Uterus (tissue), 4 donors: Measurements from ENCODE around the gene PBX1. TPM values are rescaled to one million over a fixed set of nuclear protein-coding genes. Genes with fewer than 3 reads are reported as not detected.

Source experiments
- DNase-seq, 2 donors: peaks; one replicate each; pipeline ENCODE4 v3.0.0-alpha.2; 2019 to 2020
- H3K27ac ChIP-seq, 2 donors: fragments of 200-600 bp; sonication (generic); 1 replicate in 1 of 2; 2 replicates in 1 of 2; pipeline ENCODE4 v1.5.1; 2016 to 2018
- H3K27me3 ChIP-seq, 2 donors: fragments of 200-600 bp; sonication (generic); one replicate each; pipeline ENCODE4 v1.5.1; 2018 to 2019; ENCODE audit warnings: control low read depth in 1 of 2
- H3K36me3 ChIP-seq, 2 donors: fragments of 200-600 bp; sonication (generic); one replicate each; pipeline ENCODE4 v1.5.1; 2019; ENCODE audit warnings: control low read depth in 1 of 2
- H3K4me1 ChIP-seq, 2 donors: fragments of 200-600 bp; sonication (generic); one replicate each; pipeline ENCODE4 v1.5.1; 2018 to 2019; ENCODE audit warnings: control low read depth in 1 of 2
- H3K4me3 ChIP-seq, 2 donors: fragments of 200-600 bp; sonication (generic); 1 replicate in 1 of 2; 2 replicates in 1 of 2; pipeline ENCODE4 v1.5.1; 2018 to 2019; ENCODE audit warnings: mild to moderate bottlenecking in 1 of 2
- H3K9me3 ChIP-seq, 2 donors: fragments of 200-600 bp; sonication (generic); one replicate each; pipeline ENCODE4 v1.5.1; 2019; ENCODE audit warnings: control low read depth in 1 of 2
- POLR2A ChIP-seq, 2 donors: fragments of 450-650 bp; IDR thresholded peaks; one replicate each; pipeline ENCODE4 v1.6.1; 2016; ENCODE audit warnings: antibody characterized with exemption in 2 of 2, mild to moderate bottlenecking in 1 of 2, moderate library complexity in 1 of 2
- intact Hi-C: fragments of 100-400 bp; cut with DNase I; formaldehyde crosslinking; loops from one replicate; pipeline ENCODE4 v1.15.1; 2023; ENCODE audit warnings: low total_unique reads
- total RNA-seq, 4 donors: library from RNA; depleted of rRNA in 3 of 4; stranded (reverse); fragments of >200 nt in 3 of 4; gene quantifications; one replicate each; pipeline versions ENCODE4 v1.1.0 to v1.2.4, GENCODE V29; 2014 to 2023
- TF ChIP-seq, protein P1 (sequence below), 4 experiments: fragments of 200-600 bp in 2 of 4; fragments of 450-650 bp in 2 of 4; sonication (generic) in 2 of 4; IDR thresholded peaks; one replicate each; pipeline ENCODE4 v1.5.1; 2016 to 2019; ENCODE audit warnings: antibody characterized with exemption in 4 of 4, mild to moderate bottlenecking in 2 of 4, moderate library complexity in 1 of 4
- donor health status: DM: yes; HTN: yes; CAD: no.

The PBX1 gene
- total RNA-seq, 4 donors from 2014 or later = 122 to 831 (median 207) TPM

DNA sequence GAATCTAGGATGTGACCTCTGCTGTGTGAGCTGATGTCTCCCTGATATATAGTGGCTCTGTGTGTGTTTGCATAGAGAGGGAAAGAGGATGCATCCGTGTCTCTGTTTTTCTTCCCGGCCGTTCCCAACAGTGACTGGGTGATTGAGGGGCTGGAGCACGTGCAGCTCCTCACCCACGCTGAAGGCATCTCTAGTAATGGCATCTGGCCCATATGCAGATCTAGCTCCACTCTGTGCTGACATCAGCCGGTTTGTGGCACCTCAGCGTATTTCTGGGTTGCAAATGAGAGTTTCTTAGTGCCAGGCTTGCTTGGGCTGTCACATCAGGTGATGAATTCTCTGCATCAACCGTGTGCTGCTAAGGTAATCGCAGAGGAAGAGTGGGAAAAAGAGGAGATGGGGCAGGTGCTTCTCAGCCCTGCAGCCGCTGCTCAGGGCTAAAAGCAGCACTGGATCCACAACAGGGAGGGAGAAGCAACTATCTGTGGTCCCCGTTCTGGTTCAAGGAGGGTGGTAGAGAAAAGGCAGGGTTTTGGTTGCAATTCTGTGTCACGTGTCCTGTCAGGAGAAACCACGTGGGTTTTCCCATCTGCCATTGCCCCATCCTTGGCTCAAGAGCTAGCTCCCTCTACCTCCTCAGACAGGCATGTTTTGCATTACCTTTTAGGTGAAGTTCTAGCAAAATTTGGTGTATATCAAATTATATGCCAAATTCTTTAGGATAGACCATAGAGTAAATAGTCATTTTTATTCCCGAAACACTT is 282.9 kb downstream of the PBX1 start:
- no peak for TF ChIP-seq POLR2A (IDR thresholded peaks at IDR 0.05)
- TF ChIP-seq, protein P1, sequence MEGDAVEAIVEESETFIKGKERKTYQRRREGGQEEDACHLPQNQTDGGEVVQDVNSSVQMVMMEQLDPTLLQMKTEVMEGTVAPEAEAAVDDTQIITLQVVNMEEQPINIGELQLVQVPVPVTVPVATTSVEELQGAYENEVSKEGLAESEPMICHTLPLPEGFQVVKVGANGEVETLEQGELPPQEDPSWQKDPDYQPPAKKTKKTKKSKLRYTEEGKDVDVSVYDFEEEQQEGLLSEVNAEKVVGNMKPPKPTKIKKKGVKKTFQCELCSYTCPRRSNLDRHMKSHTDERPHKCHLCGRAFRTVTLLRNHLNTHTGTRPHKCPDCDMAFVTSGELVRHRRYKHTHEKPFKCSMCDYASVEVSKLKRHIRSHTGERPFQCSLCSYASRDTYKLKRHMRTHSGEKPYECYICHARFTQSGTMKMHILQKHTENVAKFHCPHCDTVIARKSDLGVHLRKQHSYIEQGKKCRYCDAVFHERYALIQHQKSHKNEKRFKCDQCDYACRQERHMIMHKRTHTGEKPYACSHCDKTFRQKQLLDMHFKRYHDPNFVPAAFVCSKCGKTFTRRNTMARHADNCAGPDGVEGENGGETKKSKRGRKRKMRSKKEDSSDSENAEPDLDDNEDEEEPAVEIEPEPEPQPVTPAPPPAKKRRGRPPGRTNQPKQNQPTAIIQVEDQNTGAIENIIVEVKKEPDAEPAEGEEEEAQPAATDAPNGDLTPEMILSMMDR (IDR thresholded peaks at IDR 0.05) = no peak
- Histone ChIP-seq H3K4me1 (peaks cover 13 to 25% of the 10 kb centered on the region in 2 donors), H3K27me3 (no peaks in the 10 kb centered on the region), H3K4me3 (no peak overlapping the region), H3K27ac (peak overlapping the region; percentile 64 to 72), H3K36me3 (no peaks in the 10 kb centered on the region), H3K9me3 (no peaks in the 10 kb centered on the region)
- peak; percentile 31 to 55 for DNase-seq
- intact Hi-C loops = no loop called here

DNA sequence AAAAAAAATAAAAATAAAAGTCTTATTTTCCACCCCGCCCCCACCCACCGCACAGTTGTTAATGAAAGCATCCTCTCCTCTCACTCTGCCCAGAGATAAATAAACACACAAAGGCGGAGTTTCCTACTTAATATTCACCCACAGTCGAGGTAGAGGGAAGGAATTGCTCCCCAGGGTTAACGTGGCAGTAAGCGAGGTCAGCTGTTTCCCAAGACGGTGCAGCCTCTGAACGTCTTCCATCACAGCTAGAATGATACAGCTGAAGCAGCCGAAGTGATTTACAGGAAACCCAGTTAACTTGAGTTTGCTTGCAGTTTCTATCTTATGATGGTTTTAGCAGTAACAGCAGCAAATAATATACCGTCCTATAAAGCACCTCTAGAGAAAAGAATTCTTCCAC is 283.9 kb downstream of the PBX1 start:
- Histone ChIP-seq H3K4me1 (peaks cover 13 to 21% of the 10 kb centered on the region in 2 donors), H3K27ac (peak overlapping the region; percentile 64 to 72), H3K4me3 (no peak overlapping the region), H3K27me3 (no peaks in the 10 kb centered on the region), H3K36me3 (no peaks in the 10 kb centered on the region), H3K9me3 (no peaks in the 10 kb centered on the region)
- TF ChIP-seq POLR2A (IDR thresholded peaks at IDR 0.05) = no peak
- TF ChIP-seq, protein P1 (IDR thresholded peaks at IDR 0.05) = no peak
- intact Hi-C loops = no loop called here
- DNase-seq = no peak

DNA sequence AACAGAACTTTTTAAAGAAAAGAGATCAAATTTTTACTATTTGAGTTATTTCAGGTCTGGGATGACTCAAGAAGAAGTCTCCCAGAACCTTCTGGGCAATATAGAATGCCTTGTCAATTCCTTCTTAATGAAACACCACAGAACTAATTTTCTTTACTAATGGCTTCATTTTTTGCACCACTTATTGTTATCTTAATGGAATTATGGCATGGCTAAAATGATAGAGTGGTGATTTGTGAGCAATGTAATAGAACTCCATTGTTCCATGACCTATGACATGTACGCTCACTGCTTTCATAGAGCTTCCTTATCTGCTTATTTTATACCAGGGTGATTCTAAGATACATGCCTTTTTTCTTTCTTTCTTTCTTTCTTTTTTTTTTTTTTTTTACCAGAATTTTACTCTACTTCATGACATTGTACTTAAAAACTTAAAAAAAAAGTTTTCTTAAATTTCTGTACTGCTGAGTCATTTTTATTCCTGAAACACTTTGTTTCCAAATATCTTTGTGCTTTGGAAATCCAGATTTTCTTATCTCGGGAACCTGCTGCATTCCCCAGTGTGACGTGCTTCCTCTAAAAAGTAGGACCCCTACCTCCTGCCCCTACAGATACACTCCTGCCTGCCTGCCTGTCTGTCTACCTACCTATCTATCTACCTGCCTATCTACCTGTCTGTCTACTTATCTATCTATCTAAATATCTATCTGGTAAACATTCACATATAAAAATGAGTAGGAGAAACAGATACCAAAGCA is 284.9 kb downstream of the PBX1 start:
- peak overlapping the region; percentile 64 to 72 for H3K27ac ChIP-seq
- TF ChIP-seq, protein P1 (IDR thresholded peaks at IDR 0.05) = no peak
- no peak for TF ChIP-seq POLR2A (IDR thresholded peaks at IDR 0.05)
- H3K9me3 ChIP-seq = no peaks in the 10 kb centered on the region
- H3K4me3 ChIP-seq = no peak overlapping the region
- no peak for DNase-seq
- intact Hi-C loops = no loop called here
- peaks cover 13 to 21% of the 10 kb centered on the region in 2 donors for H3K4me1 ChIP-seq
- H3K36me3 ChIP-seq = no peaks in the 10 kb centered on the region
- H3K27me3 ChIP-seq = no peaks in the 10 kb centered on the region

DNA sequence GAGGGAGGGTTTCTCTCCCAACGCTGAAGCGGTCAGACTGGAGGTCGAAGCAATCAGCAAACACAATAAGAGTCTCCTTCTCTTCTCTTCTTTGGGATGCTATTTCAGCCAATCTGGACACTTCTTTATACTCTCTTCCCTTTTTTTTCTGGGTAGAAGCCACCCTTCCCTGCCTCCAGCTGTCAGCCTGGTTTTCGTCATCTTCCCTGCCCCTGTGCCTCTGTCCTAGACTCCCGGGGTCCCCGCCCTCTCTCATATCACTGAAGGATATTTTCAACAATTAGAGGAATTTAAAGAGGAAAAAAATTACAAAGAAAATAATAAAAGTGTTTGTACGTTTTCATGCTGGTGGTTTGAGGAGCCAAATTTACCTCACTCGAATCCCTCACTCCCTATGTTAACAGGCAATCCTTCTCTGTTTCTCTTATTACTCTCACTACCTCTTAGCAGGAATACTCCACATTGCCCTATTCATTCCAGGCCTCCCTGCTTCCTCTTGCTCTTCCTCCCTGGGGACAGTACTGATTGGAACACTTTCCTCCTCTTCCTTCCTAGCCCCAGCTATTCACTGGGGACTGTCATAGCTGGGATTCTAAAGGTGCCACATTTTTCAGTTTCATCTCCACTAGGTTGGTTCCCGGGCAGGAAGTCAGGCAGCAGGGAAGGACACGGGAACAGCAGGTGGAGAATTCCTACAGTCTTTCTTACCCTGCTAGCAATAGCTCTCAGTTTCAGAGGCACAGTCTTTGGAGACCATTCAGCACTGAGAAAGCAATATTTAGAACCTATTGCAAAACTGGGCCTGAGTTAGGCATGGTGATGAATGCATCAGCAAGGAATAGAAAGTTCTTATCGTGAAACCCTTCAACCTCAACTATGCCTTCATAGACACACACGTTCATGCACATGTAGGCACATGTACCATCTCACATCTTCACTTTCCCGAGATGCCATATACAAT is 288.0 kb downstream of the PBX1 start:
- Histone ChIP-seq H3K27me3 (no peaks in the 10 kb centered on the region), H3K9me3 (no peaks in the 10 kb centered on the region), H3K4me1 (peaks cover 7 to 17% of the 10 kb centered on the region in 2 donors), H3K36me3 (no peaks in the 10 kb centered on the region), H3K27ac (peak overlapping the region; percentile 21 to 38), H3K4me3 (no peak overlapping the region)
- no peak for DNase-seq
- intact Hi-C loops = no loop called here
- TF ChIP-seq POLR2A (IDR thresholded peaks at IDR 0.05) = no peak
- TF ChIP-seq, protein P1 (IDR thresholded peaks at IDR 0.05) = no peak
